A549 (cell line): ENCODE measurements around the gene CGREF1. TPM values are rescaled to one million over a fixed set of nuclear protein-coding genes. Genes with fewer than 3 reads are reported as not detected.
A peak's percentile ranks its signal among the peaks of the same experiment; 100 is the strongest.

Experiments used
- ATAC-seq, 2 experiments: fragments of 200-7000 bp in 1 of 2; fragments of >200 bp in 1 of 2; cut with Nextera tagmentation in 1 of 2; cut with Tn5 transposase in 1 of 2; 3 replicates each; pipeline versions ENCODE4 v1.8.0 to v1.9.1; 2018 to 2020; ENCODE audit warnings: mild to moderate bottlenecking in 1 of 2, moderate library complexity in 1 of 2
- CTCF ChIA-PET: fragments of 300-600 bp; sonication (Branson Sonifier 250); formaldehyde crosslinking; extraction: SDS; loops from one replicate; lab custom pipeline; 2021; ENCODE audit warnings: antibody characterized with exemption, inconsistent platforms; lab: Yijun Ruan, JAX
- POLR2A ChIA-PET: fragments of 350-600 bp; formaldehyde crosslinking; extraction: SDS; loops from one replicate; lab custom pipeline; 2021; ENCODE audit warnings: antibody characterized with exemption, inconsistent platforms; lab: Yijun Ruan, JAX
- DNase-seq, 2 experiments: peaks; one replicate each; pipeline versions ENCODE4 v3.0.0 to v3.0.0-alpha.2; 2011 to 2016; ENCODE audit warnings: low read depth in 1 of 2, low spot score in 1 of 2
- FAIRE-seq: peaks from 2 replicates; lab custom pipeline; 2011; peaks lifted over from hg19 to GRCh38; lab: Jason Lieb, UNC
- H3K27ac ChIP-seq, 2 experiments: fragments of >200 bp; sonication (Bioruptor Twin); formaldehyde crosslinking; 3 replicates each; pipeline ENCODE4 v1.5.1; 2016 to 2017
- H3K4me1 ChIP-seq: fragments of >200 bp; sonication (Bioruptor Twin); formaldehyde crosslinking; 3 replicates; pipeline ENCODE4 v1.6.1; 2016
- H3K4me2 ChIP-seq: fragments of >200 bp; sonication (Bioruptor Twin); formaldehyde crosslinking; 3 replicates; pipeline ENCODE4 v1.6.1; 2016
- H3K4me3 ChIP-seq: fragments of >200 bp; sonication (Bioruptor Twin); formaldehyde crosslinking; 3 replicates; pipeline ENCODE4 v1.5.1; 2016
- H3K9me3 ChIP-seq: fragments of >200 bp; sonication (Bioruptor Twin); formaldehyde crosslinking; 3 replicates; pipeline ENCODE4 v1.6.1; 2016
- BCL3 ChIP-seq: fragments of >200 bp; sonication (Bioruptor Twin); formaldehyde crosslinking; IDR thresholded peaks from 3 replicates; pipeline ENCODE4 v1.6.1; 2016
- BHLHE40 ChIP-seq: IDR thresholded peaks from 2 replicates; pipeline ENCODE4 v1.6.1; 2012; ENCODE audit warnings: low read depth, low read length, inconsistent platforms
- CBX2 ChIP-seq: fragments of 200-600 bp; sonication (generic); IDR thresholded peaks from 2 replicates; pipeline ENCODE4 v1.6.1; 2016; ENCODE audit warnings: low read depth, mild to moderate bottlenecking, borderline replicate concordance
- CHD4 ChIP-seq: fragments of 200-600 bp; sonication (generic); IDR thresholded peaks from 2 replicates; pipeline ENCODE4 v1.6.1; 2016; ENCODE audit warnings: antibody characterized with exemption, mild to moderate bottlenecking, borderline replicate concordance
- E2F6 ChIP-seq: IDR thresholded peaks from 2 replicates; pipeline ENCODE4 v1.6.1; 2012; ENCODE audit warnings: low read depth, borderline replicate concordance
- EHF ChIP-seq: fragments of 250-450 bp; sonication (Bioruptor Pico); IDR thresholded peaks from 2 replicates; pipeline ENCODE4 v1.5.0; 2020; ENCODE audit warnings: mild to moderate bottlenecking
- FOSB ChIP-seq: fragments of 250-450 bp; sonication (Bioruptor Pico); IDR thresholded peaks from 2 replicates; pipeline ENCODE4 v1.5.0; 2020; ENCODE audit warnings: mild to moderate bottlenecking, moderate library complexity
- GATA3 ChIP-seq: IDR thresholded peaks from 2 replicates; pipeline ENCODE4 v1.6.1; 2012; ENCODE audit warnings: borderline replicate concordance
- HDAC2 ChIP-seq: fragments of 200-600 bp; sonication (generic); IDR thresholded peaks from 2 replicates; pipeline ENCODE4 v1.6.1; 2016
- HMGXB4 ChIP-seq: fragments of 250-450 bp; sonication (Bioruptor Pico); IDR thresholded peaks from 2 replicates; pipeline ENCODE4 v1.5.0; 2021; ENCODE audit warnings: mild to moderate bottlenecking, moderate library complexity, borderline replicate concordance
- HOXB13 ChIP-seq: fragments of 250-450 bp; sonication (Bioruptor Pico); IDR thresholded peaks from 2 replicates; pipeline ENCODE4 v1.5.0; 2020; ENCODE audit warnings: low read depth, mild to moderate bottlenecking, moderate library complexity
- JUNB ChIP-seq: fragments of >200 bp; sonication (Bioruptor Twin); formaldehyde crosslinking; IDR thresholded peaks from 2 replicates; pipeline ENCODE4 v1.6.1; 2016
- KDM5A ChIP-seq: fragments of 200-600 bp; sonication (generic); IDR thresholded peaks from 2 replicates; pipeline ENCODE4 v1.6.1; 2016; ENCODE audit warnings: antibody characterized with exemption, mild to moderate bottlenecking
- NFE2L2 ChIP-seq: fragments of 150-350 bp; conservative IDR thresholded peaks from 2 replicates; pipeline ENCODE4 v1.6.1; 2014; ENCODE audit warnings: low read length
- NR3C1 ChIP-seq: fragments of >200 bp; sonication (Bioruptor Twin); formaldehyde crosslinking; IDR thresholded peaks from 3 replicates; pipeline ENCODE4 v1.6.1; 2017
- PHF8 ChIP-seq: fragments of 200-600 bp; sonication (generic); IDR thresholded peaks from 2 replicates; pipeline ENCODE4 v1.6.1; 2016; ENCODE audit warnings: low read depth, mild to moderate bottlenecking, antibody characterized with exemption, moderate library complexity, borderline replicate concordance
- POLR2A ChIP-seq: IDR thresholded peaks from 2 replicates; pipeline ENCODE4 v1.6.1; 2012; ENCODE audit warnings: mild to moderate bottlenecking, low read length
- POLR2AphosphoS2 ChIP-seq: conservative IDR thresholded peaks from 2 replicates; pipeline ENCODE4 v1.6.1; 2012; ENCODE audit warnings: low read length, improper control_type of control experiment, inconsistent platforms
- RAD21 ChIP-seq, 2 experiments: fragments of >200 bp in 1 of 2; sonication (Bioruptor Twin) in 1 of 2; formaldehyde crosslinking in 1 of 2; IDR thresholded peaks in 1 of 2; conservative IDR thresholded peaks in 1 of 2; 2 replicates in 1 of 2; 3 replicates in 1 of 2; pipeline ENCODE4 v1.6.1; 2012 to 2018; ENCODE audit warnings: inconsistent platforms in 1 of 2
- RARB ChIP-seq: fragments of 250-450 bp; sonication (Bioruptor Pico); IDR thresholded peaks from 2 replicates; pipeline ENCODE4 v1.8.0; 2021; ENCODE audit warnings: mild to moderate bottlenecking, moderate library complexity
- RFX5 ChIP-seq: fragments of 450-650 bp; IDR thresholded peaks from 2 replicates; pipeline ENCODE4 v1.7.1; 2014; ENCODE audit warnings: antibody characterized with exemption, mild to moderate bottlenecking, moderate library complexity
- SMC3 ChIP-seq: fragments of >200 bp; sonication (Bioruptor Twin); formaldehyde crosslinking; IDR thresholded peaks from 3 replicates; pipeline ENCODE4 v1.6.1; 2018; ENCODE audit warnings: inconsistent platforms
- SREBF2 ChIP-seq: fragments of 450-650 bp; IDR thresholded peaks from 2 replicates; pipeline ENCODE4 v1.6.1; 2014; ENCODE audit warnings: mild to moderate bottlenecking, moderate library complexity
- TP53 ChIP-seq: fragments of 250-450 bp; sonication (Bioruptor Pico); IDR thresholded peaks from 2 replicates; pipeline ENCODE4 v1.5.0; 2021; ENCODE audit warnings: mild to moderate bottlenecking, moderate library complexity
- ZC3H11A ChIP-seq: fragments of 450-650 bp; IDR thresholded peaks from 2 replicates; pipeline ENCODE4 v1.6.1; 2014; ENCODE audit warnings: antibody characterized with exemption, mild to moderate bottlenecking
- WGBS: methylation state at CpG from one replicate; pipeline ENCODE4 v1.1.6; 2017; ENCODE audit errors: missing lambda C conversion rate; 5-methylcytosine and 5-hydroxymethylcytosine counted together
- polyA plus RNA-seq, 4 experiments: library from polyadenylated mRNA; depleted of rRNA in 3 of 4; stranded (reverse); fragments of >200 nt; fragmentation: RNase III in 1 of 4; extraction: RNeasy Plus Mini Kit Qiagen cat#74134 plus additional on column Dnase treatment in 1 of 4; gene quantifications; 2 replicates in 3 of 4; 3 replicates in 1 of 4; pipeline ENCODE4 v1.2.3, GENCODE V29; 2011 to 2017
- TF ChIP-seq, protein P1 (sequence below): IDR thresholded peaks from 2 replicates; pipeline ENCODE4 v1.6.1; 2012
- TF ChIP-seq, protein P2 (sequence below): fragments of 200-600 bp; sonication (generic); IDR thresholded peaks from 2 replicates; pipeline ENCODE4 v1.6.1; 2016; ENCODE audit warnings: antibody characterized with exemption, mild to moderate bottlenecking, moderate library complexity

CGREF1 gene
- polyA plus RNA-seq, 2 of the 4 experiments (the other 2 are of a cell fraction), result 5.1 to 5.8 TPM

- no peak for TF ChIP-seq ZC3H11A
- TF ChIP-seq RAD21 (conservative IDR thresholded peaks at IDR 0.05 in 1 of 2, IDR thresholded peaks at IDR 0.05 in 1 of 2), result no peak
- TF ChIP-seq CBX2, result no peak
- no peak for TF ChIP-seq SREBF2
- no peak for TF ChIP-seq NR3C1
These were observed 47.5 kb downstream of the CGREF1 start, which contains the start of gene OST4 (continued) for GRCh38 chr2:27071277-27071989.

DNA sequence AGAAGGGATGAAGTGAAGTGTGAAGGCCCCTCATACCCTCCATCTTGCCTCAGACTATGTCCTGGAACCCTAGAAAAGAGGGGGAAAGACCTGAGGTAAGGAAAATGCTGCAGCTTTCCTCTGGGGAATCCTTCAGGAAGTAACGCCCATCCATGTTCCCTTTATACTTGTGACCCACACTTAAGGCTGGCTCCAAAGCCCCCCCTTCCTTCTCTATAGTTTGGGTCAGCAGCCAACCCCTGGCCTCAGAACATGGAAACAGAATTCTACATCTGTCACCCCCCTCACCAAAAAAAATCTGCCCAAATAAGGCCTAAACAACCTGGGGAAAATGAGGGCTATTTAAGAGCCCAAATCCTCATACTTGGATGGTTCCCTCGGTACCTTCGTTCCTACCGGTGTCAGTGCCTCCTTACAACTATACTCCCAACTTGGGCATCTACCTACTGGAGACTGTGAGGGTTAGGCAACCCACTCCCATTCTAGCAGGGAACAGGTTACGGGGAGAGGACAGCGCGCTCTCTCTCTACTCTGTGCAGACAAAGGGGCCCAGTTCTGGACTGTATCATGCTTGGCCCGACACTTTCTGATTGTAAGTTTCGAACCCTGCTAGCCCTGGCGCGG, 48.2 kb downstream of the CGREF1 start:
- H3K4me2 ChIP-seq, result peak overlapping the region; percentile 86
- WGBS, result 2% methylated on average over 11 of the region's 11 CpGs
- H3K9me3 ChIP-seq, result no peaks in the 10 kb centered on the region
- H3K27ac ChIP-seq, result peak overlapping the region; percentile 88 to 93
- ChIA-PET POLR2A (interaction anchor here (1.0 to 2.0 kb wide), 11 partner anchors 11 to 222 kb away, joined by 3 to 37 read pairs (median 4); partner anchors contain the start of genes AGBL5, KHK and PREB), CTCF (interaction anchor here (1.0 to 18.7 kb wide), 4 partner anchors 13 to 224 kb away, joined by 3 to 253 read pairs (median 74); partner anchors contain the start of genes AGBL5, EMILIN1 and KHK)
- no peak for FAIRE-seq
- H3K4me3 ChIP-seq, result peak overlapping the region; percentile 92
- no peak for DNase-seq
- no peak for TF ChIP-seq SMC3
- TF ChIP-seq BHLHE40, result no peak
- TF ChIP-seq POLR2AphosphoS2, result no peak
- TF ChIP-seq HOXB13 (CRISPR knock-in tag), result no peak
- TF ChIP-seq CHD4, result no peak
- TF ChIP-seq NFE2L2, result no peak
- TF ChIP-seq RARB (CRISPR knock-in tag), result no peak
- TF ChIP-seq GATA3, result no peak
- no peak for TF ChIP-seq KDM5A
- TF ChIP-seq EHF (CRISPR knock-in tag), result no peak
- TF ChIP-seq, protein P1, sequence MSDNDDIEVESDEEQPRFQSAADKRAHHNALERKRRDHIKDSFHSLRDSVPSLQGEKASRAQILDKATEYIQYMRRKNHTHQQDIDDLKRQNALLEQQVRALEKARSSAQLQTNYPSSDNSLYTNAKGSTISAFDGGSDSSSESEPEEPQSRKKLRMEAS, result no peak
- TF ChIP-seq TP53 (CRISPR knock-in tag), result no peak
- no peak for TF ChIP-seq POLR2A
- ATAC-seq, result peak in 1 of 2 experiments; percentile 19; a peak in 3 of 6 replicates
- peaks cover 19% of the 10 kb centered on the region for H3K4me1 ChIP-seq

DNA sequence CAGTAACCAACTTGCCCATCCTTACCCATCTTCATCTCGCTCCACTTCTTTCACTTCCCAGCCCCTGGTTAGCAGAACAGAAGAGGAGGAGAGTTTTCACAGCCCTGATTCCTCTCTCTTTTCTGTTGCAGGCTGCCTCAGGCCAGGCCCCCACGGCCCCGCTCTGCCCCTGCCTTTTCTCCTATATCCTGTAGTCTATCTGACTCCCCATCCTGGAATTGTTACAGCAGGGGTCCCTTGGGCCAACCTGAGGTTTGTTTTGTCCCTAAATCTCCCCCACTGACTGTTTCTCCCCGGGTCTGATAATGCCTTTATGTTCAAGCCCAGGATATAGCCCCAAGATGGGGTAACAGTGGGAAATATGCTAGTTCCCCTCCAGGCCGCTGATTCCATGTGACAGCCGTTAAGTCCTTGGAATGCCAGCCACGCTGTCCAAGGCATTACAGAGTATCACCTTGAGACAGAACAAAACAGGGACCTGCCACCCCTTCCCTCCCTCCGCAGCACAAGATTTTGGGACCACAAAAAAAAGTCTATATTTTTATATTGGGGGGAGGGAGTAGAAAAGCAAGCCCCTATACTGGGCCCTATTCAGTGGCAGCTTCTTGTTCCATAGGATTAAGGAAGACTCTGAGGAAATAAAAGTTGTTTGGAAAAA, 48.8 kb downstream of the CGREF1 start:
- Histone ChIP-seq H3K4me1 (peaks cover 19% of the 10 kb centered on the region), H3K4me3 (peak overlapping the region; percentile 92), H3K27ac (peak overlapping the region; percentile 88 to 93; a peak in 4 of 6 replicates), H3K9me3 (no peaks in the 10 kb centered on the region), H3K4me2 (peak overlapping the region; percentile 86)
- ATAC-seq (no peak), DNase-seq (no peak), FAIRE-seq (no peak)
- 90% methylated on average over 8 of the region's 8 CpGs for WGBS
- ChIA-PET POLR2A (no interaction called here), CTCF (interaction anchor here (13.3 to 18.7 kb wide), 2 partner anchors 14 to 15 kb away, joined by 143 to 253 read pairs; partner anchors contain the start of genes AGBL5, EMILIN1 and KHK)
- TF ChIP-seq HMGXB4 (CRISPR knock-in tag), result no peak
- no peak for TF ChIP-seq BCL3
- no peak for TF ChIP-seq BHLHE40
- TF ChIP-seq E2F6, result no peak
- no peak for TF ChIP-seq FOSB (CRISPR knock-in tag)
- TF ChIP-seq, protein P2, sequence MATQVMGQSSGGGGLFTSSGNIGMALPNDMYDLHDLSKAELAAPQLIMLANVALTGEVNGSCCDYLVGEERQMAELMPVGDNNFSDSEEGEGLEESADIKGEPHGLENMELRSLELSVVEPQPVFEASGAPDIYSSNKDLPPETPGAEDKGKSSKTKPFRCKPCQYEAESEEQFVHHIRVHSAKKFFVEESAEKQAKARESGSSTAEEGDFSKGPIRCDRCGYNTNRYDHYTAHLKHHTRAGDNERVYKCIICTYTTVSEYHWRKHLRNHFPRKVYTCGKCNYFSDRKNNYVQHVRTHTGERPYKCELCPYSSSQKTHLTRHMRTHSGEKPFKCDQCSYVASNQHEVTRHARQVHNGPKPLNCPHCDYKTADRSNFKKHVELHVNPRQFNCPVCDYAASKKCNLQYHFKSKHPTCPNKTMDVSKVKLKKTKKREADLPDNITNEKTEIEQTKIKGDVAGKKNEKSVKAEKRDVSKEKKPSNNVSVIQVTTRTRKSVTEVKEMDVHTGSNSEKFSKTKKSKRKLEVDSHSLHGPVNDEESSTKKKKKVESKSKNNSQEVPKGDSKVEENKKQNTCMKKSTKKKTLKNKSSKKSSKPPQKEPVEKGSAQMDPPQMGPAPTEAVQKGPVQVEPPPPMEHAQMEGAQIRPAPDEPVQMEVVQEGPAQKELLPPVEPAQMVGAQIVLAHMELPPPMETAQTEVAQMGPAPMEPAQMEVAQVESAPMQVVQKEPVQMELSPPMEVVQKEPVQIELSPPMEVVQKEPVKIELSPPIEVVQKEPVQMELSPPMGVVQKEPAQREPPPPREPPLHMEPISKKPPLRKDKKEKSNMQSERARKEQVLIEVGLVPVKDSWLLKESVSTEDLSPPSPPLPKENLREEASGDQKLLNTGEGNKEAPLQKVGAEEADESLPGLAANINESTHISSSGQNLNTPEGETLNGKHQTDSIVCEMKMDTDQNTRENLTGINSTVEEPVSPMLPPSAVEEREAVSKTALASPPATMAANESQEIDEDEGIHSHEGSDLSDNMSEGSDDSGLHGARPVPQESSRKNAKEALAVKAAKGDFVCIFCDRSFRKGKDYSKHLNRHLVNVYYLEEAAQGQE, result no peak
- no peak for TF ChIP-seq ZC3H11A
- TF ChIP-seq PHF8, result no peak
- no peak for TF ChIP-seq SMC3
- TF ChIP-seq RFX5, result no peak
- no peak for TF ChIP-seq HDAC2
- no peak for TF ChIP-seq SREBF2
- no peak for TF ChIP-seq JUNB
